Measurements from ENCODE around the gene MTHFR.

DNA sequence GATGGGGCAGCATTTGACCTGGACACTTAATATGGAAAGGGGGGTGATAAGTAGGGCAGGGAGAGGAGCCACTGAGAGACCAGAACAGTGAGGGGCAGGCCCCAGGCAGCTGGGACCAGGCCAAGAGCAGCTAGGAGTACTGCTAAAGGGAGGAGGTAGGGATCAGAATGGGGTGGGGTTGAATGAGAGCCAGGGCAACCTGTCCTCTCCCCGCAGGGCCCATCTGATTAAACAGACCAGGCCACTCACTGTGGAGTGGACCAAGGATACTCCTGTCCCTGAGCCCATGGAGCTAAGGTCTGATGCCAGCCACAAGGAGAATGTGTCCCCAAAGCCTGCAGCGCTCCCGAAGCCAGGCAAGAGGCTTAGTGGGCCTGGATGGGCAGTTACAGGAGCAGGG, 41.6 kb downstream of the MTHFR start:
- TF ChIP-seq, protein P1, sequence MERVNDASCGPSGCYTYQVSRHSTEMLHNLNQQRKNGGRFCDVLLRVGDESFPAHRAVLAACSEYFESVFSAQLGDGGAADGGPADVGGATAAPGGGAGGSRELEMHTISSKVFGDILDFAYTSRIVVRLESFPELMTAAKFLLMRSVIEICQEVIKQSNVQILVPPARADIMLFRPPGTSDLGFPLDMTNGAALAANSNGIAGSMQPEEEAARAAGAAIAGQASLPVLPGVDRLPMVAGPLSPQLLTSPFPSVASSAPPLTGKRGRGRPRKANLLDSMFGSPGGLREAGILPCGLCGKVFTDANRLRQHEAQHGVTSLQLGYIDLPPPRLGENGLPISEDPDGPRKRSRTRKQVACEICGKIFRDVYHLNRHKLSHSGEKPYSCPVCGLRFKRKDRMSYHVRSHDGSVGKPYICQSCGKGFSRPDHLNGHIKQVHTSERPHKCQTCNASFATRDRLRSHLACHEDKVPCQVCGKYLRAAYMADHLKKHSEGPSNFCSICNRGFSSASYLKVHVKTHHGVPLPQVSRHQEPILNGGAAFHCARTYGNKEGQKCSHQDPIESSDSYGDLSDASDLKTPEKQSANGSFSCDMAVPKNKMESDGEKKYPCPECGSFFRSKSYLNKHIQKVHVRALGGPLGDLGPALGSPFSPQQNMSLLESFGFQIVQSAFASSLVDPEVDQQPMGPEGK (tag by site-specific recombination; IDR thresholded peaks at IDR 0.05) = no peak
- TF ChIP-seq, protein P2, sequence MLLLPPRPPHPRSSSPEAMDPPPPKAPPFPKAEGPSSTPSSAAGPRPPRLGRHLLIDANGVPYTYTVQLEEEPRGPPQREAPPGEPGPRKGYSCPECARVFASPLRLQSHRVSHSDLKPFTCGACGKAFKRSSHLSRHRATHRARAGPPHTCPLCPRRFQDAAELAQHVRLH (tag by site-specific recombination; IDR thresholded peaks at IDR 0.05) = no peak
- TF ChIP-seq, protein P3, sequence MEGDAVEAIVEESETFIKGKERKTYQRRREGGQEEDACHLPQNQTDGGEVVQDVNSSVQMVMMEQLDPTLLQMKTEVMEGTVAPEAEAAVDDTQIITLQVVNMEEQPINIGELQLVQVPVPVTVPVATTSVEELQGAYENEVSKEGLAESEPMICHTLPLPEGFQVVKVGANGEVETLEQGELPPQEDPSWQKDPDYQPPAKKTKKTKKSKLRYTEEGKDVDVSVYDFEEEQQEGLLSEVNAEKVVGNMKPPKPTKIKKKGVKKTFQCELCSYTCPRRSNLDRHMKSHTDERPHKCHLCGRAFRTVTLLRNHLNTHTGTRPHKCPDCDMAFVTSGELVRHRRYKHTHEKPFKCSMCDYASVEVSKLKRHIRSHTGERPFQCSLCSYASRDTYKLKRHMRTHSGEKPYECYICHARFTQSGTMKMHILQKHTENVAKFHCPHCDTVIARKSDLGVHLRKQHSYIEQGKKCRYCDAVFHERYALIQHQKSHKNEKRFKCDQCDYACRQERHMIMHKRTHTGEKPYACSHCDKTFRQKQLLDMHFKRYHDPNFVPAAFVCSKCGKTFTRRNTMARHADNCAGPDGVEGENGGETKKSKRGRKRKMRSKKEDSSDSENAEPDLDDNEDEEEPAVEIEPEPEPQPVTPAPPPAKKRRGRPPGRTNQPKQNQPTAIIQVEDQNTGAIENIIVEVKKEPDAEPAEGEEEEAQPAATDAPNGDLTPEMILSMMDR (tag by site-specific recombination; IDR thresholded peaks at IDR 0.05) = no peak
- TF ChIP-seq, protein P4, sequence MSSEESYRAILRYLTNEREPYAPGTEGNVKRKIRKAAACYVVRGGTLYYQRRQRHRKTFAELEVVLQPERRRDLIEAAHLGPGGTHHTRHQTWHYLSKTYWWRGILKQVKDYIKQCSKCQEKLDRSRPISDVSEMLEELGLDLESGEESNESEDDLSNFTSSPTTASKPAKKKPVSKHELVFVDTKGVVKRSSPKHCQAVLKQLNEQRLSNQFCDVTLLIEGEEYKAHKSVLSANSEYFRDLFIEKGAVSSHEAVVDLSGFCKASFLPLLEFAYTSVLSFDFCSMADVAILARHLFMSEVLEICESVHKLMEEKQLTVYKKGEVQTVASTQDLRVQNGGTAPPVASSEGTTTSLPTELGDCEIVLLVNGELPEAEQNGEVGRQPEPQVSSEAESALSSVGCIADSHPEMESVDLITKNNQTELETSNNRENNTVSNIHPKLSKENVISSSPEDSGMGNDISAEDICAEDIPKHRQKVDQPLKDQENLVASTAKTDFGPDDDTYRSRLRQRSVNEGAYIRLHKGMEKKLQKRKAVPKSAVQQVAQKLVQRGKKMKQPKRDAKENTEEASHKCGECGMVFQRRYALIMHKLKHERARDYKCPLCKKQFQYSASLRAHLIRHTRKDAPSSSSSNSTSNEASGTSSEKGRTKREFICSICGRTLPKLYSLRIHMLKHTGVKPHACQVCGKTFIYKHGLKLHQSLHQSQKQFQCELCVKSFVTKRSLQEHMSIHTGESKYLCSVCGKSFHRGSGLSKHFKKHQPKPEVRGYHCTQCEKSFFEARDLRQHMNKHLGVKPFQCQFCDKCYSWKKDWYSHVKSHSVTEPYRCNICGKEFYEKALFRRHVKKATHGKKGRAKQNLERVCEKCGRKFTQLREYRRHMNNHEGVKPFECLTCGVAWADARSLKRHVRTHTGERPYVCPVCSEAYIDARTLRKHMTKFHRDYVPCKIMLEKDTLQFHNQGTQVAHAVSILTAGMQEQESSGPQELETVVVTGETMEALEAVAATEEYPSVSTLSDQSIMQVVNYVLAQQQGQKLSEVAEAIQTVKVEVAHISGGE (tag by site-specific recombination; conservative IDR thresholded peaks at IDR 0.05; ENCODE audit: low read depth) = no peak
- TF ChIP-seq, protein P5, sequence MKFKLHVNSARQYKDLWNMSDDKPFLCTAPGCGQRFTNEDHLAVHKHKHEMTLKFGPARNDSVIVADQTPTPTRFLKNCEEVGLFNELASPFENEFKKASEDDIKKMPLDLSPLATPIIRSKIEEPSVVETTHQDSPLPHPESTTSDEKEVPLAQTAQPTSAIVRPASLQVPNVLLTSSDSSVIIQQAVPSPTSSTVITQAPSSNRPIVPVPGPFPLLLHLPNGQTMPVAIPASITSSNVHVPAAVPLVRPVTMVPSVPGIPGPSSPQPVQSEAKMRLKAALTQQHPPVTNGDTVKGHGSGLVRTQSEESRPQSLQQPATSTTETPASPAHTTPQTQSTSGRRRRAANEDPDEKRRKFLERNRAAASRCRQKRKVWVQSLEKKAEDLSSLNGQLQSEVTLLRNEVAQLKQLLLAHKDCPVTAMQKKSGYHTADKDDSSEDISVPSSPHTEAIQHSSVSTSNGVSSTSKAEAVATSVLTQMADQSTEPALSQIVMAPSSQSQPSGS (tag by site-specific recombination; IDR thresholded peaks at IDR 0.05; ENCODE audit: low read depth) = no peak
- TF ChIP-seq, protein P6, sequence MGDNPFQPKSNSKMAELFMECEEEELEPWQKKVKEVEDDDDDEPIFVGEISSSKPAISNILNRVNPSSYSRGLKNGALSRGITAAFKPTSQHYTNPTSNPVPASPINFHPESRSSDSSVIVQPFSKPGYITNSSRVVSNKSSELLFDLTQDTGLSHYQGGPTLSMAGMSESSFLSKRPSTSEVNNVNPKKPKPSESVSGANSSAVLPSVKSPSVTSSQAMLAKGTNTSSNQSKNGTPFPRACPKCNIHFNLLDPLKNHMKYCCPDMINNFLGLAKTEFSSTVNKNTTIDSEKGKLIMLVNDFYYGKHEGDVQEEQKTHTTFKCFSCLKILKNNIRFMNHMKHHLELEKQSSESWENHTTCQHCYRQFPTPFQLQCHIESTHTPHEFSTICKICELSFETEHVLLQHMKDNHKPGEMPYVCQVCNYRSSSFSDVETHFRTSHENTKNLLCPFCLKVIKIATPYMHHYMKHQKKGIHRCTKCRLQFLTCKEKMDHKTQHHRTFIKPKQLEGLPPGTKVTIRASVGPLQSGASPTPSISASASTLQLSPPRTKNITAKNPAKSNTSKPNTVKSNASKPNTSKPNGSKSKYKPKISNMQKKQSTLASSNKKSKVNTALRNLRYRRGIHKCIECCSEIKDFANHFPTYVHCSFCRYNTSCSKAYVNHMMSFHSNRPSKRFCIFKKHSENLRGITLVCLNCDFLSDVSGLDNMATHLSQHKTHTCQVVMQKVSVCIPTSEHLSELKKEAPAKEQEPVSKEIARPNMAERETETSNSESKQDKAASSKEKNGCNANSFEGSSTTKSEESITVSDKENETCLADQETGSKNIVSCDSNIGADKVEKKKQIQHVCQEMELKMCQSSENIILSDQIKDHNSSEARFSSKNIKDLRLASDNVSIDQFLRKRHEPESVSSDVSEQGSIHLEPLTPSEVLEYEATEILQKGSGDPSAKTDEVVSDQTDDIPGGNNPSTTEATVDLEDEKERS (tag by site-specific recombination; IDR thresholded peaks at IDR 0.05) = no peak
- TF ChIP-seq REST (tag by site-specific recombination; IDR thresholded peaks at IDR 0.05) (no peak), ZNF133 (tag by site-specific recombination; IDR thresholded peaks at IDR 0.05) (no peak), ZNF692 (tag by site-specific recombination; IDR thresholded peaks at IDR 0.05) (no peak)

All from HEK293 (cell line).